COLO668 (cell line): Measurements from ENCODE around the gene RSU1.

ENCODE experiments used
- DNase-seq: peaks from one replicate; lab custom pipeline; 2025; ENCODE audit not compliant: unreplicated experiment; lab: John Stamatoyannopoulos, UW

Gene RSU1

GRCh38 chr10:16685551-16685950 lies 131.7 kb downstream of the RSU1 start:
- DNase-seq, result no peak

- no peak for DNase-seq
Observed at GRCh38 chr10:16681521-16681920, 135.7 kb downstream of the RSU1 start.

GRCh38 chr10:16679511-16679910 lies 137.7 kb downstream of the RSU1 start:
- no peak for DNase-seq

- DNase-seq, result no peak
Observed at GRCh38 chr10:16675334-16675733, 141.9 kb downstream of the RSU1 start.

GRCh38 chr10:16674147-16674703 lies 143.0 kb downstream of the RSU1 start:
- peak; percentile 31 for DNase-seq

- DNase-seq, result peak; percentile 70
Observed at GRCh38 chr10:16673443-16673842, 143.8 kb downstream of the RSU1 start.

GRCh38 chr10:16663444-16663843 lies 153.8 kb downstream of the RSU1 start:
- no peak for DNase-seq

GRCh38 chr10:16662923-16663322 lies 154.3 kb downstream of the RSU1 start:
- DNase-seq, result no peak

- DNase-seq, result no peak
Observed at GRCh38 chr10:16656895-16657294, 160.3 kb downstream of the RSU1 start.

GRCh38 chr10:16653224-16653623 lies 164.0 kb downstream of the RSU1 start:
- DNase-seq, result no peak

- DNase-seq, result no peak
Observed at GRCh38 chr10:16652154-16652553, 165.1 kb downstream of the RSU1 start.

GRCh38 chr10:16649757-16650156 lies 167.5 kb downstream of the RSU1 start:
- no peak for DNase-seq

GRCh38 chr10:16648366-16648765 lies 168.9 kb downstream of the RSU1 start:
- no peak for DNase-seq

GRCh38 chr10:16646181-16647059 lies 170.8 kb downstream of the RSU1 start:
- no peak for DNase-seq

GRCh38 chr10:16644146-16644545 lies 173.1 kb downstream of the RSU1 start:
- DNase-seq, result no peak

GRCh38 chr10:16643502-16643901 lies 173.7 kb downstream of the RSU1 start:
- DNase-seq, result no peak

GRCh38 chr10:16640153-16640552 lies 177.1 kb downstream of the RSU1 start:
- DNase-seq, result no peak

- no peak for DNase-seq
Observed at GRCh38 chr10:16639471-16639870, 177.8 kb downstream of the RSU1 start.

- DNase-seq, result no peak
Observed at GRCh38 chr10:16632996-16633395, 184.2 kb downstream of the RSU1 start.

- DNase-seq, result no peak
Observed at GRCh38 chr10:16626697-16627096, 190.5 kb downstream of the RSU1 start.

- DNase-seq, result no peak
Observed at GRCh38 chr10:16612981-16613355, 204.3 kb downstream of the RSU1 start.

GRCh38 chr10:16612115-16612980 lies 204.9 kb downstream of the RSU1 start:
- no peak for DNase-seq
